HepG2 (cell line): ENCODE measurements around the gene CDSN. TPM values are rescaled to one million over a fixed set of nuclear protein-coding genes. Genes with fewer than 3 reads are reported as not detected.
A peak's percentile ranks its signal among the peaks of the same experiment; 100 is the strongest.

Experiments
- ATF2 ChIP-seq: sonication (generic); formaldehyde crosslinking; IDR thresholded peaks from 2 replicates; pipeline ENCODE4 v1.4.0; 2020; ENCODE audit warnings: missing genetic modification reagents
- ATM ChIP-seq: fragments of 450-650 bp; IDR thresholded peaks from 2 replicates; pipeline ENCODE4 v1.7.1; 2017; ENCODE audit warnings: mild to moderate bottlenecking, borderline replicate concordance
- CEBPB ChIP-seq: IDR thresholded peaks from 2 replicates; pipeline ENCODE4 v1.6.1; 2011; ENCODE audit warnings: low read depth, low read length, improper control_type of control experiment, borderline replicate concordance
- CTCF ChIP-seq: sonication (generic); formaldehyde crosslinking; IDR thresholded peaks from 2 replicates; pipeline ENCODE4 v1.5.0; 2020; ENCODE audit warnings: mild to moderate bottlenecking, missing genetic modification reagents, moderate library complexity
- FOSL2 ChIP-seq: sonication (generic); formaldehyde crosslinking; IDR thresholded peaks from 2 replicates; pipeline ENCODE4 v1.4.0; 2020; ENCODE audit warnings: missing genetic modification reagents
- GRHL1 ChIP-seq: sonication (generic); formaldehyde crosslinking; conservative IDR thresholded peaks from 2 replicates; pipeline ENCODE4 v1.8.0; 2022; ENCODE audit warnings: missing genetic modification reagents
- HMGXB4 ChIP-seq, 2 experiments: sonication (generic) in 1 of 2; formaldehyde crosslinking in 1 of 2; IDR thresholded peaks; 2 replicates each; pipeline versions ENCODE4 v1.4.0 to v1.6.1; 2018 to 2020; ENCODE audit warnings: missing genetic modification reagents in 2 of 2, borderline replicate concordance in 1 of 2, low read depth in 1 of 2, mild to moderate bottlenecking in 1 of 2, missing biosample characterization in 1 of 2
- KLF16 ChIP-seq, 2 experiments: sonication (generic) in 1 of 2; formaldehyde crosslinking in 1 of 2; IDR thresholded peaks; 2 replicates each; pipeline versions ENCODE4 v1.6.1 to v1.8.0; 2016 to 2023; ENCODE audit warnings: missing genetic modification reagents in 2 of 2, missing compliant biosample characterization in 1 of 2
- MXI1 ChIP-seq: IDR thresholded peaks from 3 replicates; pipeline ENCODE4 v1.6.1; 2012; ENCODE audit warnings: low read depth, low read length, inconsistent platforms, borderline replicate concordance
- RFX5 ChIP-seq: IDR thresholded peaks from 2 replicates; pipeline ENCODE4 v1.6.1; 2011; ENCODE audit warnings: low read depth, low read length, improper control_type of control experiment
- SP1 ChIP-seq, 2 experiments: fragments of 450-650 bp in 1 of 2; sonication (generic) in 1 of 2; formaldehyde crosslinking in 1 of 2; IDR thresholded peaks; 2 replicates each; pipeline versions ENCODE4 v1.4.0 to v1.6.1; 2016 to 2020; ENCODE audit warnings: missing genetic modification reagents in 1 of 2
- TARDBP ChIP-seq: sonication (generic); formaldehyde crosslinking; IDR thresholded peaks from 2 replicates; pipeline ENCODE4 v1.8.0; 2022; ENCODE audit warnings: mild to moderate bottlenecking, missing genetic modification reagents
- ZHX2 ChIP-seq, 2 experiments: sonication (generic) in 1 of 2; formaldehyde crosslinking in 1 of 2; IDR thresholded peaks; 2 replicates each; pipeline versions ENCODE4 v1.6.1 to v1.9.0; 2014 to 2022; ENCODE audit warnings: antibody characterized with exemption in 1 of 2, borderline replicate concordance in 1 of 2, inconsistent platforms in 1 of 2, low read depth in 1 of 2, missing genetic modification reagents in 1 of 2
- ZNF143 ChIP-seq: sonication (generic); formaldehyde crosslinking; IDR thresholded peaks from 2 replicates; pipeline ENCODE4 v1.4.0; 2020; ENCODE audit warnings: missing genetic modification reagents
- ZNF614 ChIP-seq: IDR thresholded peaks from 2 replicates; pipeline ENCODE4 v1.6.1; 2018; ENCODE audit warnings: missing biosample characterization, missing genetic modification reagents, inconsistent platforms, borderline replicate concordance
- polyA plus RNA-seq, 8 experiments: library from polyadenylated mRNA; depleted of rRNA in 3 of 8; stranded (reverse) in 7 of 8; unstranded in 1 of 8; fragments of >200 nt; fragmentation: Illumina TruSeq in 4 of 8; extraction: Trizol in 4 of 8; gene quantifications; 2 replicates each; pipeline versions ENCODE4 v1.2.1 to v1.2.3, GENCODE V29; 2011 to 2016; ENCODE audit warnings: low read depth in 4 of 8, missing spikeins in 1 of 8, mixed read lengths in 1 of 8; ENCODE audit not compliant: insufficient read depth in 1 of 8
- total RNA-seq, 5 experiments: library from RNA; depleted of rRNA; stranded (reverse); fragments of >200 nt; fragmentation: Illumina TruSeq; extraction: Trizol; gene quantifications; 2 replicates each; pipeline ENCODE4 v1.2.3, GENCODE V29; 2016; ENCODE audit warnings: low read depth in 1 of 5

The CDSN gene
- total and polyA plus RNA-seq, 2 of the 13 experiments (the other 11 are each of a cell fraction or from before 2014, with no cell fraction given), result not detected

- no peak for TF ChIP-seq ZHX2 (IDR thresholded peaks at IDR 0.05; ENCODE audit: low read depth)
- no peak for TF ChIP-seq ZHX2 (CRISPR knock-in tag; IDR thresholded peaks at IDR 0.05; ENCODE audit: borderline replicate concordance)
- no peak for TF ChIP-seq ZNF614 (CRISPR knock-in tag)
- TF ChIP-seq ATF2 (CRISPR knock-in tag), result 0 out of 2 replicates have a peak, but pooled peaks have one; percentile 23
- TF ChIP-seq MXI1, result no peak
- TF ChIP-seq HMGXB4 (CRISPR knock-in tag; IDR thresholded peaks at IDR 0.05; ENCODE audit: borderline replicate concordance in 1 of 2, low read depth in 1 of 2), result peak in 1 of 2 experiments; percentile 50; a peak in 1 of 4 replicates
- TF ChIP-seq CTCF (CRISPR knock-in tag), result peak; percentile 91
- TF ChIP-seq ZNF143 (CRISPR knock-in tag), result no peak
- TF ChIP-seq CEBPB, result no peak
- no peak for TF ChIP-seq RFX5
- 0 out of 4 replicates have a peak, but pooled peaks of 1 of the 2 experiments have one; percentile 37 for TF ChIP-seq KLF16 (CRISPR knock-in tag; IDR thresholded peaks at IDR 0.05)
- TF ChIP-seq GRHL1 (CRISPR knock-in tag), result no peak
- no peak for TF ChIP-seq SP1 (IDR thresholded peaks at IDR 0.05)
- TF ChIP-seq SP1 (CRISPR knock-in tag; IDR thresholded peaks at IDR 0.05), result peak; percentile 40; the same call in 1 of the 2 replicates
- no peak for TF ChIP-seq ATM
- peak; percentile 34 for TF ChIP-seq FOSL2 (CRISPR knock-in tag)
- TF ChIP-seq TARDBP (CRISPR knock-in tag), result no peak
Observed at GRCh38 chr6:31087494-31088089, 32.7 kb downstream of the CDSN start (continued).
